ENCODE data around the gene CXCL5.

DNA sequence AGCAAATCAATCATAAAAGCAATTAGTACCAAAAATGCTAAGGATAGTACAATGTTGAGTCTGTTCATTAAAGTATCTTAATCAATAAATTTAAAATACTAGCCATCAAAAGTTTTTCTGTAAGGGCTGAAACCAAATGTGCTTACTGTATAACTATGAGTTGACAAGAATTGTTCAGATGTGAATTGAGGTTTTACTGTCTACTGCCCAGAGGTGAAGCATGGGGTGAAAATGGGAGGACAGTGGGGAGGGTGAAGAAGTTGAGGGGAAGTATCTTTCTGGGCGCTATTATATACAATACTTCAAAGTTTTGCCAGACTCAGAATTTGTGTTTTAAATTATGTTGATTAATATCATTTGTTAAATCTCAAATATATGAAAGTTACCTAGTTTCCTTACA, 6.4 kb downstream of the CXCL5 start:
- TF ChIP-seq ZNF274 (IDR thresholded peaks at IDR 0.05; ENCODE audit: low read depth, low read length) = no peak
- TF ChIP-seq SUZ12 (IDR thresholded peaks at IDR 0.05; ENCODE audit: extremely low read depth, insufficient read depth, insufficient read length) = no peak

Data from NT2/D1 (cell line).